H54 (cell line): ENCODE results near the gene SIAH1.

Experiments used
- DNase-seq: peaks from one replicate; pipeline ENCODE4 v3.0.0; 2011; ENCODE audit warnings: low spot score, mixed read lengths; ENCODE audit not compliant: insufficient read length
- FAIRE-seq: peaks from 3 replicates; lab custom pipeline; 2011; peaks lifted over from hg19 to GRCh38; lab: Jason Lieb, UNC
- POLR2A ChIP-seq: IDR thresholded peaks from 2 replicates; pipeline ENCODE4 v1.6.1; 2011; ENCODE audit warnings: low read depth, mild to moderate bottlenecking, low read length

The SIAH1 gene

GRCh38 chr16:48347980-48348379 is 37.2 kb downstream of the SIAH1 start:
- TF ChIP-seq POLR2A: no peak
- DNase-seq: no peak
- no peak for FAIRE-seq

DNA sequence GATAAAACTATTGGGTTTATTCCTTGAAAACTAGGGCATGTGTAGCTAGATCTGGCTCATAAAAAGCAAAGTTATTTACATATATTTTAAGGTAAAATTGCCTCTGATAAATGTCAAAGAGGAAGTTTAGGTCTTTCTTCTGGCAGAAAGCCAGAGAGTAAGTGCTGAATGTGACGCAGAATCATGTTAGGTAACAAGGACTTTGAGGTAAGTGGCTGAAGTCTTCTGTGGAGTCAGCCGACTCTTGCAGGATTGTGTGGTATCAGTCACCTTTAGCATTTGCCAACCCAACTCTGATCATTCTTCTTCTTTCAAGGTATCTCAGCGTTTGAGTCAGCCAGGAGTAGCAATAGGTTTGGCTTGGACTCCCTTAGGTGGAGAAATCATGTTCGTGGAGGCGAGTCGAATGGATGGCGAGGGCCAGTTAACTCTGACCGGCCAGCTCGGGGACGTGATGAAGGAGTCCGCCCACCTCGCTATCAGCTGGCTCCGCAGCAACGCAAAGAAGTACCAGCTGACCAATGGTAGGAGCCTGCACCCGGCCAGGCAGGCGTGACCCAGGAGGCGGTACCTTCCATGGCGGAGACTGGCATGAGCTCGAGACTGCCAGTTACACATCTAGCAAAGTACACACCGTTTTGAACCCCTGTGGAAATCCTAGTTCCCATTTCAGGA is 37.9 kb downstream of the SIAH1 start:
- DNase-seq (no peak), FAIRE-seq (no peak)
- TF ChIP-seq POLR2A: no peak

GRCh38 chr16:48342591-48342990 is 42.6 kb downstream of the SIAH1 start:
- no peak for DNase-seq
- no peak for FAIRE-seq
- TF ChIP-seq POLR2A: no peak

- TF ChIP-seq POLR2A: no peak
- no peak for DNase-seq
- no peak for FAIRE-seq
Measured at GRCh38 chr16:48340054-48340453, 45.2 kb downstream of the SIAH1 start.

- no peak for FAIRE-seq
- TF ChIP-seq POLR2A: no peak
- DNase-seq: no peak
Measured at GRCh38 chr16:48335961-48336360, 49.3 kb downstream of the SIAH1 start.

DNA sequence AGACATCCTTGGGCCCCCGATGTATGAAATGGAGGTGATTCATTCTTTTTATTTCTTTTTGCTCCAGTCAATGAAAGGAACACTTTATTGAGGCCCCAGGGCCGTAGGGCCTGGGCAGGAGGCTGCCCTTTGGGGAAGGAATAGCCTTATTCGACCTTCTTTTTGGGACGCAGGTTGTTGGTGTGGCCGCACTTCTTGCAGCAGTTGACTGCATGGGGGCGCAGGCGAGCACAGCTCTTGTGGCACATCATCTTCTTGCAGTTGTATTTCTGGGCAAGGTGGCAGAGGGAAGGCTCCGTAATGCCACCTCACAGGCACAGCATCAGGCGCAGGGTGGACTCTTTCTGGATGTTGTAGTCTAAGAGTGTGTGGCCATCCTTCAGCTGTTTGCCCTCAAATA is 50.9 kb downstream of the SIAH1 start:
- DNase-seq: no peak
- FAIRE-seq: no peak
- TF ChIP-seq POLR2A: no peak

DNA sequence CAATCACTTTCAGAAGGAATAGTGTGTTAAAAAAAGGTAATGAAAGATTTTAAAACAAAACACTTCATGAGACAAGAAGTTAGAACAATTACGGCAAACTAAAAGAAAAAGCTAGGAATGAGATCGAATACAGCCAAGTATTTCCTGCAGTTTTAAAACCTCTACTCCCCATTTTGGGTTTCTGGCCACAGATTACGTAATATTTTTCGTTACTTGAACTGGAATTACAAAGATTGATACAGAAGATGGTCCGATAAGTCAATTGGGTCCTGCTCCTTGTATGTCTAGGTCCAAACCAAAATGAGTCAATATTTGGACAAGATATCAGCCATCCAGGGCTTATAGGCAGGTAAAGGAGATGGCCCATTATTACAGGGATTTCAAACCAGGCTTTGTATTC is 52.2 kb downstream of the SIAH1 start:
- DNase-seq (no peak), FAIRE-seq (no peak)
- TF ChIP-seq POLR2A: no peak

DNA sequence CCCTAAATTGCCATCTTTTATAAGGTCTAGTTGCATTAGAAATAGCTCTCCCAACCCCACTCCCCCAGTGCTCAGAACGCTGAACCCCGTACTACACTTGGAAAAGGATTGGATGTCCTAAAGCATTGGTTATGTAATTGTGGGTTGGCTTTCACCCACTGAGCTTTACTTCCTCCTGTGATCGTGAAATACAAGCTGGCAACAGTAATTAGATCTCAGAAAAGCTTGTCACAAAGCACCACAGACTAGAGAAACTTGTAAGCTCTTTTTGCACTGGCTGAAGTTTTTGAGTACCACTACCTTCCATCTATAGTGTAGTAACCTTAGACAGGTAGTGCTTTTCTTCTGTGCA is 54.4 kb downstream of the SIAH1 start:
- FAIRE-seq: no peak
- DNase-seq: no peak
- no peak for TF ChIP-seq POLR2A

DNA sequence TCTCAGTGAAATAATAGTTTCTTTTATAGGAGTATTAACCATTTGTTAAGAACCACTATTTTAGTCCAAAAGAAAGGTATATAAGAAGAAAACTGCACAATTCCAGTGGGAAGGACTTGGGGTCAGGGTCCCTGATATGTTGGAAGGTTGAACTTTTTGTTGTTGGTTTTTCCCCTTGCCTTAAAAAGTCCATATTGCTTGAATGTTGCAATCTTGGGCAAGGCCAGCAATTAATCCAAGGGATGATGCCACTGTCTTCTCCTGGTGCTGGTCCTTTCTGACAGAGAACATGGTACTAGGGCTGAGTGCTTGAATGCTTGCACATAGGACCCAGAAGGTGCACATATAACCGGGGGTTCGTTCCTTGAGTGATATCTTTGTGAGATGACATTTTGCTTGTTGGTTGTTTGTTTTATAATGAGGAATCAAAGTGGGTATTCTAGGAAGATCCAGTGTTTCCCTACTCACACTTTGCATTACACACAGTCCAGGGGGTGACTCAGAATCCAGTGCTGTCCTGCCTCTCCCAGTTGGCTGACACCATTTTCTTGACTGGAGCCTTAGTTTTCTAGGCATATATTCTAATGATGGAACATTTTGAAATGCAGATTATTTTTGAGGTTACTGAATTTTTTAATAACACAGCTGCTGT is 54.9 kb downstream of the SIAH1 start:
- TF ChIP-seq POLR2A: no peak
- DNase-seq (no peak), FAIRE-seq (no peak)

DNA sequence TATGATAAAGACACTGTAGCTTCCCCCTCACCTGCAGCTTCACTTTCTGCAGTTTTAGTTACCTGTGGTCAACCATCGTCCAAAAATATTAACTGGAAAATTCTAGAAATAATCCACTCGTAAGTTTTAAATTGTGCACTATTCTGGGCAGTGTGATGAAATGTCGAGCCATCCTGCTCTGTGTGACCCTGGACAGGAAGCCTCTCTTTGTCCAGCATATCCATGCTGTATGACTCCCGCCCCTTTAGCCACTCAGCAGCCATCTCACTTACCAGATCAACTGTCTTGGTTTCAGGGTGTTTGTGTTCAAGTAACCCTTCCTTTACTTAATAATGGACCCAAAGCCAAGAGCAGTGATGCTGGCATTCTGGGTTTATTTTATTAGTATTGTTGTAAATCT is 56.1 kb downstream of the SIAH1 start:
- DNase-seq (no peak), FAIRE-seq (no peak)
- no peak for TF ChIP-seq POLR2A

GRCh38 chr16:48326915-48327314 is 58.3 kb downstream of the SIAH1 start:
- no peak for TF ChIP-seq POLR2A
- FAIRE-seq (no peak), DNase-seq (no peak)

DNA sequence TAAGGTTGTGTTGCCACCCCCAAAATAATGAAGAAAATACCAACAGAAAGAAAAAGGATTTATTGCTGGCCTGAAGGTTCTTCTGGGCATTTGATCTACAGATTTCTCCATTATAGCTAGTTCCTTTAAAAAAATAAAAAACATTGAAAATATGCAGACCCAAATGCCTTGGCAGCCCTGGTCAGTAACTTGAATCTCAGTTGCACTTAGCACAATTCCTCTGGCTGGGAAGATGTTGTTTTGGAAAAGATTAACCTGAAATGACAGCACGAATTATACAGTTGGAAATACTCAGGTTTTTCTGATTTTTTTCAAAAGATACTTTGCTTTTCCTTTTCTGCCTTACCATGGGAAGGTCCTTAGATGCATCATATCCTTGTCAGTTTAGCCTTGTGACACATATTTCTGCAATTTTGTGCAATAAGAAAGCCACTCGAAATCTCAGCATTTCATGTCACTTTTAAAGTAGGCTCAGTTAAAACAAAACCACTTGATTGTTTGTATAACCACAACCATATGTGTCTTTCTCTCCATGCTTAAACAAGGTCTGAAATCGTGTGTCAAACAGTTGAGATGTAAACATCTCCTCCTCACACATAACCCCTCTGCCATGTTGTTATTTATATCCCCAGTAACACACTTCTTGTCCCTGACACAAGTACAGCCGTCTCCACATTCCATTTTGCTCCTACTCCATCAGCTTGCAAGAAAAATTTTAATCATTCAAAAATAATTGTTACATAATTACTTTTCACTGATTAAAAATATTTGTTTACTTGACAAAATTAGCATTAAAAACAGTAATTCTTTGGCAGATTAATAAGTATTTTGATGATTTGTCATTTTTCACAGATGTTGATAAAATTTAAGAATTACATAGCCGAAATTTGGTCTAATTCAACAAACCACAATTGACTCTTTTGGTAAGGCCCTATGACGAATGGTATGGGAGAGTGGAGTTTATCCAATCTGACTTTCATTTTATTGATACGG is 61.1 kb downstream of the SIAH1 start:
- no peak for TF ChIP-seq POLR2A
- FAIRE-seq (peak; percentile 30), DNase-seq (no peak)

GRCh38 chr16:48321317-48322036 is 63.7 kb downstream of the SIAH1 start:
- FAIRE-seq (no peak), DNase-seq (no peak)
- TF ChIP-seq POLR2A: no peak
